ENCODE data around the gene ARHGDIA.

The ARHGDIA gene

DNA sequence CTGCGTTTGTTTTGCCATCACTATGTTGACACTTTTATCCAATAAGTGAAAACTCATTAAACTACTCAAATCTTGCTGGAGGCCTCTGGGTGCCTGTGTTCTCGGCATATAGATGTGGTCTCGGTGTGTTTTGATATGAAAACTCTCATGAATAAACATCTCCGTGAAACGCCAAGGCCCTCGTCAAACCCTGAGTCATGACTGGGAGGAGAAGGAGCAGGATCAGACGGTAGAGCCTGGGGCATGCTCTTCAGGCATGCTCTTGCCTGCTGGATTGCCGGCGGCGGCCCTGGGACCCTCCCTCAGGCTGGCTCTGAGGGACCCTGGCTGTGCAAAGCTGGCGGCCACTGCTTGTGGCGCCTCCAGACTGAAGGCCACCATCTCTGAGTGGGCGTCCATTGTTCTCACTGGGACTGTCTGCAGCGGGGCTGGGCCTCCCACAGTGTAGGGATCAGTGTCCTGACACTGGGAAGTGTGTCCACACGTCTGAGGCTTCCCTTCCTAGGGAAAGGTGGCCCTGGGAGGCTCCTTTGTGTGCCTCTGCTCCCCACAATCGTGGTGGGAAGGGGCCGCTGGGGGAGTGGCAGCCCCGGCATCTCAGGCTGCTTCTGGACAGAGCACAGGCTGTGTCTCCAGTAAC is 29.2 kb upstream of the ARHGDIA start:
- TF ChIP-seq, protein P1, sequence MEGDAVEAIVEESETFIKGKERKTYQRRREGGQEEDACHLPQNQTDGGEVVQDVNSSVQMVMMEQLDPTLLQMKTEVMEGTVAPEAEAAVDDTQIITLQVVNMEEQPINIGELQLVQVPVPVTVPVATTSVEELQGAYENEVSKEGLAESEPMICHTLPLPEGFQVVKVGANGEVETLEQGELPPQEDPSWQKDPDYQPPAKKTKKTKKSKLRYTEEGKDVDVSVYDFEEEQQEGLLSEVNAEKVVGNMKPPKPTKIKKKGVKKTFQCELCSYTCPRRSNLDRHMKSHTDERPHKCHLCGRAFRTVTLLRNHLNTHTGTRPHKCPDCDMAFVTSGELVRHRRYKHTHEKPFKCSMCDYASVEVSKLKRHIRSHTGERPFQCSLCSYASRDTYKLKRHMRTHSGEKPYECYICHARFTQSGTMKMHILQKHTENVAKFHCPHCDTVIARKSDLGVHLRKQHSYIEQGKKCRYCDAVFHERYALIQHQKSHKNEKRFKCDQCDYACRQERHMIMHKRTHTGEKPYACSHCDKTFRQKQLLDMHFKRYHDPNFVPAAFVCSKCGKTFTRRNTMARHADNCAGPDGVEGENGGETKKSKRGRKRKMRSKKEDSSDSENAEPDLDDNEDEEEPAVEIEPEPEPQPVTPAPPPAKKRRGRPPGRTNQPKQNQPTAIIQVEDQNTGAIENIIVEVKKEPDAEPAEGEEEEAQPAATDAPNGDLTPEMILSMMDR (conservative IDR thresholded peaks at IDR 0.05; ENCODE audit: low read depth, low read length): no peak
- DNase-seq (ENCODE audit: low read depth): no peak
- H3K4me3 ChIP-seq (ENCODE audit: low read length): no peak overlapping the region

GRCh38 chr17:81899514-81900166 is 28.5 kb upstream of the ARHGDIA start:
- no peak for DNase-seq (ENCODE audit: low read depth)
- TF ChIP-seq, protein P1 (conservative IDR thresholded peaks at IDR 0.05; ENCODE audit: low read depth, low read length): no peak
- H3K4me3 ChIP-seq (ENCODE audit: low read length): no peak overlapping the region

DNA sequence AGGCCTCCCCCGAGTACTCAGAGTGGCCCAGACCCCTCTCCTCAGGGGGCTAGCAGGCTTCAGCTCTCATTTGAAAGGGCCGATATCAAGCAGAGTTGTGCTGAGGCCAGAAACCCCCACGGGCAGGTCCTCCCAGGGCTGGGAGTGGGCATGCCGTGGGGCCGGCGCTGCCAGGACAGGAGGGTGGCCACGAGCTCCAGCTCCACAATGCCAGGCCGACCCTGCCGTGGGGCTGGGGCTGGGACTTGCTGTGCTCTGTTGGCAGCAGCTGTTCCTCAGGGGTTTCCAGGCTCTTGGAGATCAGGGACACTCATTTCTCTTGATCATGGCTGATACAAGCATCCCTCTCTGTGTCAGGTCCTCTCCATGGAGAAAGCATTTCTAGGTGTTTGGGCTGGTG is 27.7 kb upstream of the ARHGDIA start:
- DNase-seq (ENCODE audit: low read depth): no peak
- no peak overlapping the region for H3K4me3 ChIP-seq (ENCODE audit: low read length)

DNA sequence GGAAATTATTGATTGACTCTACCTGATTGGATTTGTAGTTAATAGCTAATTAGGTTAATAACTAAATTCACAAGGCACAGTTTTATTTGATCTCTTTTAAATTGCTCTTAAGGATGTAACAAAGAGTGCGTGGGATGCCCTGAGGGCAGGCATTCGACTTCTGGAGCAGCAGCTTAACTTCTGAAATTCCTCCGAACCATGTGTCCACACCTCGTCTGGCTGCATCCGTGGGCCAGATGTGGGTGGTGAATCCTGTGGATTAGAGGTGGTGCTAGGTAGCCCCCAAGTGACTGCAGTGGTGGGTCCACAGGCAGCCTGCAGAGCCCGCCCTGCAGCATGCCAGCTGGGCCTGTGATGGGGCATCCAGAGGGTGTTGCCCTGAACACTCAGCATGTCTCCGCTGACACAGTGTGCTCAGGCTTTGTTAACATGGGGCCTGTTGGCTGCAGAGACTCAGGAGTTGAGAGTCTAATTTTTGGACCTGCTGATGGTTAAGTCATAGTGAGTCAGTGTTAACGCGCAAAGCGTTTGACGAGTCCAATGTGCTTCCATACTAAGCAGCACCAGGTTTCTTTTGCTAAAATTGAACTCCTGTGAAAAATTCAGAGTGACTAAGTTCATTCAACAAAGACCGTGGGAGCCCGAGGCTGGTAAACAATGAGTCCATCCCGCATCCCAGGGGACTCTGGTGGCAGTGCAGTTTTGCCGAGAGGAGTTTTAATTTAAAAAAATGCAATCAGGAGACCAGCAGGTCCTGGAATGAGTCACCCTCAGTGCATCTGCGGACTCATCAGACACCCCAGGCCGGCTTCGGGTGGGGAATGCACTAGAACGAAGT is 27.1 kb upstream of the ARHGDIA start:
- peak; percentile 56 for DNase-seq (ENCODE audit: low read depth)
- TF ChIP-seq, protein P1 (conservative IDR thresholded peaks at IDR 0.05; ENCODE audit: low read depth, low read length): no peak
- no peak overlapping the region for H3K4me3 ChIP-seq (ENCODE audit: low read length)

More for the DNA sequence above, 27.7 kb upstream of the ARHGDIA start:
- TF ChIP-seq, protein P1 (conservative IDR thresholded peaks at IDR 0.05; ENCODE audit: low read depth, low read length): no peak

GRCh38 chr17:81895400-81895799 is 24.3 kb upstream of the ARHGDIA start:
- DNase-seq (ENCODE audit: low read depth): no peak
- TF ChIP-seq, protein P1 (conservative IDR thresholded peaks at IDR 0.05; ENCODE audit: low read depth, low read length): no peak
- H3K4me3 ChIP-seq (ENCODE audit: low read length): no peak overlapping the region

- H3K4me3 ChIP-seq (ENCODE audit: low read length): peak overlapping the region; percentile 81
- TF ChIP-seq, protein P1 (conservative IDR thresholded peaks at IDR 0.05; ENCODE audit: low read depth, low read length): no peak
- DNase-seq (ENCODE audit: low read depth): no peak
These were observed 20.1 kb upstream of the ARHGDIA start for GRCh38 chr17:81891303-81891552.

Measured in retinal pigment epithelial cell (primary cell).